ENCODE results near the gene WDR33. TPM values are rescaled to one million over a fixed set of nuclear protein-coding genes. Genes with fewer than 3 reads are reported as not detected.

Gene WDR33
- total RNA-seq, 3 donors from 2014 or later: 43.3 to 57.1 (median 43.4) TPM

- ATAC-seq (no peak), DNase-seq (no peak)
- no peaks in the 10 kb centered on the region for H3K9me3 ChIP-seq
- H3K36me3 ChIP-seq (ENCODE audit: low read depth): no peaks in the 10 kb centered on the region
- no peak overlapping the region for H3K4me3 ChIP-seq
- TF ChIP-seq, protein P1, sequence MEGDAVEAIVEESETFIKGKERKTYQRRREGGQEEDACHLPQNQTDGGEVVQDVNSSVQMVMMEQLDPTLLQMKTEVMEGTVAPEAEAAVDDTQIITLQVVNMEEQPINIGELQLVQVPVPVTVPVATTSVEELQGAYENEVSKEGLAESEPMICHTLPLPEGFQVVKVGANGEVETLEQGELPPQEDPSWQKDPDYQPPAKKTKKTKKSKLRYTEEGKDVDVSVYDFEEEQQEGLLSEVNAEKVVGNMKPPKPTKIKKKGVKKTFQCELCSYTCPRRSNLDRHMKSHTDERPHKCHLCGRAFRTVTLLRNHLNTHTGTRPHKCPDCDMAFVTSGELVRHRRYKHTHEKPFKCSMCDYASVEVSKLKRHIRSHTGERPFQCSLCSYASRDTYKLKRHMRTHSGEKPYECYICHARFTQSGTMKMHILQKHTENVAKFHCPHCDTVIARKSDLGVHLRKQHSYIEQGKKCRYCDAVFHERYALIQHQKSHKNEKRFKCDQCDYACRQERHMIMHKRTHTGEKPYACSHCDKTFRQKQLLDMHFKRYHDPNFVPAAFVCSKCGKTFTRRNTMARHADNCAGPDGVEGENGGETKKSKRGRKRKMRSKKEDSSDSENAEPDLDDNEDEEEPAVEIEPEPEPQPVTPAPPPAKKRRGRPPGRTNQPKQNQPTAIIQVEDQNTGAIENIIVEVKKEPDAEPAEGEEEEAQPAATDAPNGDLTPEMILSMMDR (IDR thresholded peaks at IDR 0.05): no peak
- intact Hi-C loops (cut with DNase I, micrococcal nuclease): no loop called here
- H3K4me1 ChIP-seq (ENCODE audit: low read depth): peaks cover 3% of the 10 kb centered on the region
These were observed 41.4 kb upstream of the WDR33 start for GRCh38 chr2:127852388-127852787.

DNA sequence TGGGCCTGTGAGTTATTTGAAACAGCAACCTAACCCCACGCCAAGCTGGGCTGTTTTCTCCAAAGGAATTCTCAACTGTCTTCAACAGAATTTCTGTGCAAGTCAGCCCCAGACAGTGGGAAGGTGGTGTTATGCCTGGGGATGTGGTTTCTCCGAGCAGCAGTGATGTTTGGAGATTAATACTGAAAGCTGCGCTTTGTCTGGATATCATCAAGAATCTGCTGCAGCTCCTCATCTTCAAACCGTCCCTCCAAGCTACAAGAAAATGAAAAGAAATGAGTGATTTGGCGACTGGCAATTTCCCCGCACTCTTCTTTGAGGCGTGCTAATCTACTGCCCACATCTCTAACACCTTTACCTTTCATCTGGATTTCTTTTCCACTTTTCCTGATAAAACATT, 37.0 kb upstream of the WDR33 start:
- TF ChIP-seq, protein P1 (IDR thresholded peaks at IDR 0.05): no peak
- H3K9me3 ChIP-seq: no peaks in the 10 kb centered on the region
- peaks cover 4% of the 10 kb centered on the region for H3K36me3 ChIP-seq (ENCODE audit: low read depth)
- intact Hi-C loops (cut with DNase I, micrococcal nuclease): no loop called here
- H3K4me1 ChIP-seq (ENCODE audit: low read depth): no peaks in the 10 kb centered on the region
- ATAC-seq (no peak), DNase-seq (no peak)
- H3K4me3 ChIP-seq: no peak overlapping the region

DNA sequence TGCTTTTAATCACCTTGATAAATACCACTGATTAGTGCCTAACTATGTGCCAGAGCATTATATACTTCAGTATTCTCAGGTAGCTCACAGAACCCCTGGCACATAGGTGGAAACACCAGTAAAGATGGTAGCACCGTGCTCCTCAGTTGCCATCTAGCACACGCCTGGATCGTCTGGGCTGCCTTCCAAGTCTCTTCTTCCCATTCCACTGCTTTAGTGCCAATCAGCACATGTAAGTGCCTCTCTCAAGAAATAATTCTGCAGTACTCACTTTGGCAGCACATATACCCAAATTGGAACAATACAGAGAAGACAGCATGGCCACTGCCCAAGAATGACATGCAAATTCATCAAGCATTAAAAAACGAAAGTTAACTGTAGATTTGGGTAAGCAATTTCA, 34.0 kb upstream of the WDR33 start:
- DNase-seq: no peak
- Histone ChIP-seq H3K9me3 (no peaks in the 10 kb centered on the region), H3K4me1 (ENCODE audit: low read depth) (no peaks in the 10 kb centered on the region), H3K4me3 (no peak overlapping the region), H3K36me3 (ENCODE audit: low read depth) (peaks cover 4% of the 10 kb centered on the region)
- TF ChIP-seq, protein P1 (IDR thresholded peaks at IDR 0.05): no peak
- intact Hi-C loops (cut with DNase I, micrococcal nuclease): no loop called here
- ATAC-seq: no peak

DNA sequence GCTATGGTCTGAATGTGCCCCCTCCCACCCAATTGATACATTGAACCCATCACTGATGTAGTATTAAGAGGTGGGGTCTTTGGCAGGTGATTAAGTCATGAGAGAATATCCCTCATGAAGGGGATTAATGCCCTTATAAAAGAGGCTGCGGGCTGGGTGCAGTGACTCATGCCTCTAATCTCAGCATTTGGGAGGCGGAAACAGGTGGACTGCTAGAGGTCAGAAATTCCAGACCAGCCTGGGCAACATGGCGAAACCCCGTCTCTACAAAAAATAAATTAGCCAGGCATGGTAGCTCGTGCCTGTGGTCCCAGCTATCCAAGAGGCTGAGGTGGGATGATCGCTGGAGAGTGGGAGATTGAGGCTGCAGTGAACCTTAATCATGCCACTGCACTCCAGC, 32.7 kb upstream of the WDR33 start:
- Histone ChIP-seq H3K36me3 (ENCODE audit: low read depth) (peaks cover 4% of the 10 kb centered on the region), H3K4me3 (no peak overlapping the region), H3K9me3 (no peaks in the 10 kb centered on the region), H3K4me1 (ENCODE audit: low read depth) (no peaks in the 10 kb centered on the region)
- DNase-seq: no peak
- intact Hi-C loops (cut with DNase I, micrococcal nuclease): no loop called here
- no peak for ATAC-seq
- TF ChIP-seq, protein P1 (IDR thresholded peaks at IDR 0.05): no peak

DNA sequence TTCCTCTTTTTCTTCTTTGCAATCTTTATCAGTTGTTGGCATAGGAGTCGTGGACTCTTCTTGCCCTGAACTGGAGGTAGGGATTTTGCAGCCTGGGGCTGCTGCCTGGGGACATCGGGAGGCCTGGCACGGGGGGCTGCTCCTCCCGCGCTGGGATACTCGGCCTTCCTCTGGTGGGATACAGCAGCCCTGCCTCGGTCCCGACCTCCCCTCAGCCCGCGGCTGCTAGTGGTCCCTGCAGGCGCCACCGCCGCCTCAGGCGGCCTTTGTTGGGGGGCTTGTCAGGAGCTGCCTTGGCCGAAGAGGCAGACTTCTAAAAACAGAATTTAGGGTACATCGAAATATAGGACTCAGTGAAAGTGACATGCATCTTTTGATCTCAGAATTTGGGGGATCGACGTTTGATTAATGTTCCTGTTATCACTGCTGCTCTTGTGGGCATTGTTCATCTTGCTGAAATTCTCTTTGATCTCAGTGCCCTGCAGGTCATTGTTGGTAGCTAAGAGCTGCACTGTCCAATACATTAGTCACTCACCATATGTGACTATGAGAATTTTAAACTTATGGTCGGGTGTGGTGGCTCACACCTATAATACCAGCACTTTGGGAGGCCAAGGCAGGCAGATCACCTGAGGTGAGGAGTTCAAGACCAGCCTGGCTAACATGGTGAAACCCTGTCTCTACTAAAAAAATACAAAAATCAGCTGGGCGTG, 30.7 kb upstream of the WDR33 start:
- Histone ChIP-seq H3K36me3 (ENCODE audit: low read depth) (no peaks in the 10 kb centered on the region), H3K4me3 (no peak overlapping the region), H3K9me3 (no peaks in the 10 kb centered on the region), H3K4me1 (ENCODE audit: low read depth) (no peaks in the 10 kb centered on the region)
- DNase-seq (no peak), ATAC-seq (no peak)
- intact Hi-C loops (cut with DNase I, micrococcal nuclease): no loop called here
- TF ChIP-seq, protein P1 (IDR thresholded peaks at IDR 0.05): no peak

DNA sequence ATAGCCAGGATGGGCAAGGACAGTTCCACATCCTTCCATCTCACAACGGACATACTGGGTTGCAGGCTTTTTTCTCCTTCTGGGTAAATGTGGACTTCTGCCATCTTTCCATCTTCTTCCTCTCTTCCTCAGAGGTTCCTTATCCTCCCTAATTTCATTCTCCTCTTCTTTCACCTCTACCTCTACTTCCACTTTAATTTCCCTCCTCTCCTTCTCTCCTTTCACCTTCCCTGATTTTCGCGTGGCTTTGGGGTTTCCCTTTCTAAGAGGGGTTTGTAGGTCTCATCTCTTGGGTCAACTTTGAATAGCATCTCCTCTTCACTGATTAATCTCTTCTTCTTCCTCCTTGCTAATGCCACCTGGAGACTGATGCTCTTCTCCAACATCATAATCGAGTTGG, 29.9 kb upstream of the WDR33 start:
- Histone ChIP-seq H3K36me3 (ENCODE audit: low read depth) (no peaks in the 10 kb centered on the region), H3K4me1 (ENCODE audit: low read depth) (no peaks in the 10 kb centered on the region), H3K9me3 (no peaks in the 10 kb centered on the region), H3K4me3 (no peak overlapping the region)
- no peak for ATAC-seq
- DNase-seq: no peak
- TF ChIP-seq, protein P1 (IDR thresholded peaks at IDR 0.05): no peak
- intact Hi-C loops (cut with DNase I, micrococcal nuclease): no loop called here
